Subcutaneous abdominal adipose tissue (tissue), 5 donors: ENCODE data around the gene MSRB2.

Experiments used
- H3K27ac ChIP-seq: one replicate; pipeline ENCODE4 v1.7.0; 2013; ENCODE audit warnings: low read depth, mild to moderate bottlenecking, inconsistent platforms, low read length, moderate library complexity
- H3K27me3 ChIP-seq, 5 donors: one replicate each; pipeline ENCODE4 v1.7.0; 2013; ENCODE audit warnings: low read length in 5 of 5, inconsistent platforms in 1 of 5; ENCODE audit not compliant: control insufficient read depth in 5 of 5, insufficient read depth in 4 of 5
- H3K36me3 ChIP-seq, 5 donors: one replicate each; pipeline ENCODE4 v1.7.0; 2013; ENCODE audit warnings: low read length in 5 of 5; ENCODE audit not compliant: control insufficient read depth in 5 of 5, insufficient read depth in 5 of 5
- H3K4me1 ChIP-seq, 5 donors: one replicate each; pipeline ENCODE4 v1.7.0; 2013; ENCODE audit warnings: low read length in 5 of 5, mild to moderate bottlenecking in 3 of 5, moderate library complexity in 1 of 5; ENCODE audit not compliant: control insufficient read depth in 5 of 5, insufficient read depth in 5 of 5
- H3K4me3 ChIP-seq, 5 donors: one replicate each; pipeline ENCODE4 v1.7.0; 2013; ENCODE audit warnings: low read length in 5 of 5, low read depth in 1 of 5
- H3K9ac ChIP-seq, 5 donors: one replicate each; pipeline ENCODE4 v1.7.0; 2013; ENCODE audit warnings: low read length in 5 of 5, mild to moderate bottlenecking in 4 of 5, moderate library complexity in 3 of 5
- H3K9me3 ChIP-seq, 5 donors: one replicate each; pipeline ENCODE4 v1.7.0; 2013; ENCODE audit warnings: low read length in 5 of 5; ENCODE audit not compliant: control insufficient read depth in 5 of 5
- donor health status: healthy.
- donor health status: healthy.
- donor health status: healthy.
- donor health status: healthy.
- donor health status: healthy.

MSRB2 gene

DNA sequence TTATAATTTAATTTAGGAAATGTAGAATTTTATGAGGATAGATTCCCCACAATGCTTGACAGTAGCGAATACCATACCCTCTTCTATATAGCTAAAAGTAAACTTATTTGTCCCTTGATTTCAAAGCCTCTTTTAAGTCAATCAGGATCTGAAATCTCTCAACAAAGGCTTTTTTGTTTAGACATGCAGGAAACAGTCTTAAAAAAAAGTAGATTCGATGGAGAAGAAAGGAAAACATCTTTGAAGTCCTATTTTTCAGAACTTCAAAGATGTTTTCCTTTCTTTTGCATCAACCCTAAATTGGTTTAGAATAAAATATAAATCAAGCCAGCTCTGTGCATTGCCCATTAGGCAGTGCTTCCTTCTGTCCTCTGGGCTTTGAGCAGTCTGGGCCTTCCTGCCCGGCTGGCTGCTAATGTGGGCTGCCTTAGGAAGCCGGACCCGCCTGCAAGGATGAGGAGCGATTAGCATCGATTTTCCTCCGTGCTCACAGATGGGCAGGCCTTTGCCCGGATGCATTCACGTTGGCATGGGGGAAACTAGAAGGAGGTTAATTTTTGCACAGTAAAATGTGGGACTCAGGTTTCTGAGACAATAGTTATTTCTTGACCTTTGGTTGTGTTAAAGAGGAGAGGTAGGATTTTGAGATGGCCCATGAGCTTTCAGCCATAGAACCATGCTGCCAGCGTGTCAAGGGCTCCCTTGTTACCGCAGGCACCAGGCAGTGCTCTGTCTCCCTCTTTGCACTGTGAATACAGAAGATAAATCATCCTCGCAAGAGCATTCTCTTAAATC is 15.5 kb downstream of the MSRB2 start:
- H3K4me3 ChIP-seq, result no peak overlapping the region
- H3K27ac ChIP-seq, result no peak overlapping the region
- H3K9ac ChIP-seq, result no peak overlapping the region
- peaks cover 0 to 4% (median 0%) of the 10 kb centered on the region in 5 donors for H3K4me1 ChIP-seq
- no peaks in the 10 kb centered on the region for H3K9me3 ChIP-seq
- no peaks in the 10 kb centered on the region for H3K27me3 ChIP-seq
- peaks cover 33 to 75% (median 56%) of the 10 kb centered on the region in 5 donors for H3K36me3 ChIP-seq

DNA sequence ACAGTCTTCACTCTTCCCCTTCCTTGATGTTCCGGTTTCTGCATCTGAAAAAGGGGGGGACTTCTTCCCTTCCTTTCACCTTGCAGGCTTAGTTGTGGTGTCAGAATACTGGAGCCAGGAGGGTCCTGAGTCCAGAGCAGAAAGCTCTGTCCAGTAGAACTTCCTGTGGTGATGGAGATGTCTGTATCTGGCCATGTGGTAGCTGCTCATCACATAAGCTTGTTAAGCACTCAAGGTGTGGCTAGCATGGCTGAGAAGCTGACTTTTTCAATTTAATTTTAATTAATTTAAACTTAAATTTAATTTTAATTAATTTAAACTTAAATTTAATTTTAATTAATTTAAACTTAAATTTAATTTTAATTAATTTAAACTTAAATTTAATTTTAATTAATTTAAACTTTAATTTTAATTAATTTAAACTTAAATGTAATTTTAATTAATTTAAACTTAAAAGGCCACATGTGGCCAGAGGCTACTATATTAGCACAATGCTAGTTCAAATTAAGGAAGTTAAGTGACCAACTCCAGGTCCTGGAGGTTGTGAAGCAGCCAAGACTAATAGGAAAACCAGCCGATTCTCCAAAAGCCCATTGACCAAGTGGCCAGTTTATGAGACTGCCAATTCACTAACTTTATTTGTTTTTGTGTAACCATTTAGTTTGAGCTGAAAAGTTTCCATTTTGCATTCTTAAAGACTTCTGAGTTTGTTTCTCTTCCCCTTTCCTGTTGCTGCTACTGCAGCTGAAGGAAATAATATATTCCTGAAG is 16.3 kb downstream of the MSRB2 start:
- H3K36me3 ChIP-seq, result peaks cover 33 to 74% (median 55%) of the 10 kb centered on the region in 5 donors

DNA sequence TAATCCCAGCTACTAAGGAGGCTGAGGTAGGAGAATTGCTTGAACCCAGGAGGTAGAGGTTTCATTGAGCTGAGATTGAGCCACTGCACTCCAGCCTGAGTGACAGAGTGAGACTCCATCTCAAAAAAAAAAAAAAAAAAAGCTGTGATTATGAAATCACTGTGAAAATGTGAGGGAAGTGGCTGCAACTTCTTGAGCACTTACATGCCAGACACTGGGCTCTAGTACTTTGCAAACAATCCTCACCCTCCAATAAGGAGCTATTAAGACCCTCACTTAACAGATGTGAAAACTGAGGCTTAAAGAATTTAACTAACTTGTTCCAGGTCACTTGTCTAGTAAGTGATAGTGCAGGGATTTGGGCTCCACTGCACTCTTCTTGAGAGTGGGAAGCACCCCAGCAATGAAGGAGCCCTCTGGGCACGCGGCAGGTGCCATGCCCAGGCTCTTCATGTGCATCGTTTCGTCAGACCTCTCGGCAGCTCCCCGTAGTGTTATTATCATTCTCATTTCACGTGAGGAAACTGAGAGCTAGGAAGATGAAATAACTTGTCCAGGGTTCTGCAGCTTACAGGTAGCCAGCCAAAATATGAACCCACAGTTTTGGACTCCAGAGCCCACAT is 19.0 kb downstream of the MSRB2 start:
- Histone ChIP-seq H3K9ac (no peak overlapping the region), H3K27me3 (no peaks in the 10 kb centered on the region), H3K36me3 (peaks cover 33 to 75% (median 65%) of the 10 kb centered on the region in 5 donors), H3K4me3 (no peak overlapping the region), H3K27ac (no peak overlapping the region), H3K4me1 (peaks cover 0 to 4% (median 0%) of the 10 kb centered on the region in 5 donors), H3K9me3 (no peaks in the 10 kb centered on the region)

More for the DNA sequence above, 16.3 kb downstream of the MSRB2 start:
- Histone ChIP-seq H3K9ac (no peak overlapping the region), H3K27ac (no peak overlapping the region), H3K9me3 (no peaks in the 10 kb centered on the region), H3K4me3 (no peak overlapping the region), H3K4me1 (peaks cover 0 to 4% (median 0%) of the 10 kb centered on the region in 5 donors), H3K27me3 (no peaks in the 10 kb centered on the region)

- Histone ChIP-seq H3K9me3 (no peaks in the 10 kb centered on the region), H3K27ac (no peak overlapping the region), H3K9ac (no peak overlapping the region), H3K36me3 (peaks cover 29 to 79% (median 64%) of the 10 kb centered on the region in 5 donors), H3K27me3 (no peaks in the 10 kb centered on the region), H3K4me1 (peaks cover 0 to 4% (median 0%) of the 10 kb centered on the region in 5 donors), H3K4me3 (no peak overlapping the region)
Observed at GRCh38 chr10:23116486-23117205, 21.3 kb downstream of the MSRB2 start.

DNA sequence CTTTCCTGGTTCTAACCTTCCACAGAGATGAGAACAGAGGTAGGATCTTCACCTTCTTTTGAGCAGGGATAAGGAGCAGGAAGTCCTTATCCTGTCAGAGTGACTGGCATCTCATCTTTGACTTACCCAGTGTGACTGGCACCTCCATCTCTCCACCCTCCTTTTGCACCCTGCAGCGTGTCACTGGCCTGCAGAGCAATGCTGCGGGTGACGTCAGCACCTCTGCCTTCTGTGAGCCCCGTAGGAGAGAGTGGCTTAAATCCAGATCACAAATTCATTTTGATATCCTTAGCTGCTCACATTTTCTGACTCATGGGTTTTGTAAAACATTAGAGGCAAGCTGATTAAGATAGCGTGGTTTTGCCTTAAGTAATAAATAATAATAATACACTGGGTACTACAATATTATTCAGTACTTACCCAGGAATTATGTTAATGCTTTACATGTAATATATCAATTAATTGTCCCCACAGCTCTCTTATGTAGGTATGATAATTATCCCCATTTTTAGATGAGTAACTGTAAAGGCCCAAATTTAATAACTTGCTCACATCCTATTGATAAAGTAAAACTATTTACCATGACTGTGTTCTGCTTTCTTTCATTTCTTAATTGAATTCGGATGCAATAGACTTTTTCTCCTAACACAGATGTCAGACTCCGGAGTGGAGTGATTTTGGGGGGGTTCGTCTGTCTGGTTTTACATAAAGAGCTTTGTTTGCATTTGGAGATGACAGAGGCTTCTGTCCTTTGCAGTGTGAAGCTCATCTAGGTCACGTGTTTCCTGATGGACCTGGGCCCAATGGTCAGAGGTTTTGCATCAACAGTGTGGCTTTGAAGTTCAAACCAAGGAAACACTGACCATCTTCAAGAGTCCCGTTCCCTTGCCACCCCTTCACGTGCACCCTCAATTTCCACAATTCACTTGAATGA is 24.9 kb downstream of the MSRB2 start:
- H3K9me3 ChIP-seq, result peaks cover 0 to 3% (median 0%) of the 10 kb centered on the region in 5 donors
- no peaks in the 10 kb centered on the region for H3K27me3 ChIP-seq
- H3K9ac ChIP-seq, result no peak overlapping the region
- H3K27ac ChIP-seq, result no peak overlapping the region
- peaks cover 15 to 50% (median 43%) of the 10 kb centered on the region in 5 donors for H3K36me3 ChIP-seq
- no peak overlapping the region for H3K4me3 ChIP-seq
- H3K4me1 ChIP-seq, result no peaks in the 10 kb centered on the region

- no peak overlapping the region for H3K4me3 ChIP-seq
- H3K9me3 ChIP-seq, result peaks cover 0 to 3% (median 0%) of the 10 kb centered on the region in 5 donors
- H3K4me1 ChIP-seq, result no peaks in the 10 kb centered on the region
- no peak overlapping the region for H3K9ac ChIP-seq
- no peaks in the 10 kb centered on the region for H3K27me3 ChIP-seq
- H3K27ac ChIP-seq, result no peak overlapping the region
- H3K36me3 ChIP-seq, result peaks cover 11 to 46% (median 43%) of the 10 kb centered on the region in 5 donors
Observed at GRCh38 chr10:23121135-23121534, 25.8 kb downstream of the MSRB2 start.

DNA sequence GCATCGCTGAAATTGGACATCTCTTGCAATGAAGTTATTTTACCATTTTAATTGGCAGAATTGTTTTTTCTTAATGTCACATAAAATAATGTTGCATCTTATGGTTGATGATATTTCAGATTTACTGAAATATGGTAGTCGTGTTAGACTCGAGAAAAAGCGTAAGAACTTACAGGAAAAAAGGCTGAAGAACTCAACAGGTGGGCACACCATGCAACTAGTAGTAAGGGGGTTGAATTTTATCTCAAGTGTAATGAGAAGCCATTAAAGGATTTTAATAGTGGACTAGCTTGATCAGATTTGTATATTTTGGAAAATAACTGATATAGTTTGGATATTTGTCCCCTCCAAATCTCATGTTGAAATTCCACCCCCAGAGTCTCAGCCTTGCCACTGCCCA is 41.1 kb downstream of the MSRB2 start:
- H3K4me1 ChIP-seq, result no peaks in the 10 kb centered on the region
- H3K4me3 ChIP-seq, result no peak overlapping the region
- H3K9me3 ChIP-seq, result peaks cover 0 to 6% (median 3%) of the 10 kb centered on the region in 5 donors
- peaks cover 0 to 2% (median 0%) of the 10 kb centered on the region in 5 donors for H3K36me3 ChIP-seq
- no peak overlapping the region for H3K27ac ChIP-seq
- no peaks in the 10 kb centered on the region for H3K27me3 ChIP-seq
- no peak overlapping the region for H3K9ac ChIP-seq

DNA sequence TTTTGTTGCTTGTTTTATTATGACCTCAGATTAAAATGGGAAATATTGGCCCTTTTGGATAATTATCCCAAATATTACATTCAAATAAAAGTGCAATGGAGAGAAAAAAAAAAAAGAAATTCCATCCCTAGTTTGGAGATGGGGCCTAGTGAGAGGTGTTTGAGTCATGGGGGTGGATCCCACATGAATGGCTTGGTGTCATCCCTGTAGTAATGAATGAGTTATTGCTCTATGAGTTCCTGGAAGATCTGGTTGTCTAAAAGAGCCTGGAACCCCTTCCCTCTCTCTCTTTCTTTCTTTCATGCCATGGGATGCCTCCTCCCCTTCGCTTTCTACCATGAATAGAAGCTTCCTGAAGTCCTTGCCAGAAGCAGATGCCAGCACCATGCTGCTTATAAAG is 44.3 kb downstream of the MSRB2 start:
- no peaks in the 10 kb centered on the region for H3K27me3 ChIP-seq
- H3K4me3 ChIP-seq, result no peak overlapping the region
- H3K9ac ChIP-seq, result no peak overlapping the region
- no peak overlapping the region for H3K27ac ChIP-seq
- no peaks in the 10 kb centered on the region for H3K36me3 ChIP-seq
- H3K9me3 ChIP-seq, result peaks cover 0 to 4% (median 3%) of the 10 kb centered on the region in 5 donors
- H3K4me1 ChIP-seq, result no peaks in the 10 kb centered on the region

DNA sequence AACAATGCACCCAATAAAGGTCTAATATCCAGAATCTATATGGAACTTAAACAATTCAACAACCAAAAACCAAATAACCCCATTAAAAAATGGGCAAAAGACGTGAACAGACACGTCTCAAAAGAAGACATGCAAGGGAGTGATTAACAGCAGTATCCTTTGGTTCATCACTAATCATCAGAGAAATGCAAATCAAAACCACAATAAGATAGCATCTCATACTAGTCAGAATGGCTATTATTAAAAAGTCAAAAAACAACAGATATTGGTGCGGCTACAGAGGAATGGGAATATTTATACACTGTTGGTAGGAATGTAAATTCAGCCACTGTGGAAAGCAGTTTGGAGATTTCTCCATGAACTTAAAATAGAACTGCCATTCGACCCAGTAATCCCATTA is 46.6 kb downstream of the MSRB2 start:
- Histone ChIP-seq H3K27ac (no peak overlapping the region), H3K9ac (no peak overlapping the region), H3K4me3 (no peak overlapping the region), H3K27me3 (no peaks in the 10 kb centered on the region), H3K36me3 (no peaks in the 10 kb centered on the region), H3K9me3 (peaks cover 0 to 4% (median 0%) of the 10 kb centered on the region in 5 donors), H3K4me1 (no peaks in the 10 kb centered on the region)
